GM21360 (cell line): ENCODE measurements around the gene DDX4.
"Not testable (repeated sequence)": the region's sequence is repeated elsewhere in the genome, so short reads cannot be mapped to it uniquely, and the experiment has no call there.

ENCODE experiments used
- ATAC-seq: cut with Tn5 transposase; IDR thresholded peaks from one replicate; pipeline ENCODE4 v1.9.1; 2021; ENCODE audit warnings: mild to moderate bottlenecking, moderate library complexity; ENCODE audit not compliant: unreplicated experiment

DDX4 gene

DNA sequence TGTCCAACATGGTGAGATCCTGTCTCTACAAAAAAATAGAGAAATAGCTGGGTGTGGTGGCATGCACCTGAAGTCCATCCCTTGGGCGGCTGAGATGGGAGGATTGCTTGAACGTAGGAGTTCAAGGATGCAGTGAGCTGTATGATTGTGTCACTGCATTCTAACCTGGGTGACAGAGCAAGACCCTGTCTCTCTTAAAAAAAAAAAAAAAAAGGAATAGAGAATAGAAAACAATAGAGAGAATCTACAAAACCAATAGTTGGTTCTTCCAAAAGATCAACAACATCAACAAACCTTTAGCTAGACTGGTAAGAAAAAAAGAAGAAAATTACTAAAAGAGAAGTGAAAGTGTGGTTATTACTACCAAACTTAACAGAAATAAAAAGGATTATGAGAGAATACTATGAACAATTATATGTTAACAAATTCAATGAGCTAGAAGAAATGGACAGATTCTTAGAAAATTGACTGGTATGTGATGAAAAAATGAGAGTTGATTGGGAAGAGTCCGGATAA lies 17.6 kb upstream of the DDX4 start:
- ATAC-seq = no peak

DNA sequence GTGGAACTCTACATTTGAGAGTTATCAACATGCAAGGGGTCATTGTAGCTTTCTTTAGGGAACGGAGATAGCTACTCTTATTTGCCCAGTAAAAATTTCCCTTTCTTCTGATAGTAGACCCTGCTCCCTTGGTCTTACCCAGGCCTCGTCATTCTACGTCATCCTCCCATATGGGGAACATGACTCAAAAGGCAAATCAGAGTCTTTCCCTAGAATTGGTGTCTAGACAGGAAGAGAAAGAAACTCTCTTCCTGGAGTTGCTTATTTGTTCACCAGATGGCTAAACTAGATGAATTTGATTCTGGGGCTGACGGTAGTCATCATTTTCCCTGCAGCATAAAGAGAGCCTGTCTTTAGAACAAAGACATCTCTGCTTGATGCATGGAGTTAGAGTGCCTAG lies 13.6 kb upstream of the DDX4 start:
- no peak for ATAC-seq

DNA sequence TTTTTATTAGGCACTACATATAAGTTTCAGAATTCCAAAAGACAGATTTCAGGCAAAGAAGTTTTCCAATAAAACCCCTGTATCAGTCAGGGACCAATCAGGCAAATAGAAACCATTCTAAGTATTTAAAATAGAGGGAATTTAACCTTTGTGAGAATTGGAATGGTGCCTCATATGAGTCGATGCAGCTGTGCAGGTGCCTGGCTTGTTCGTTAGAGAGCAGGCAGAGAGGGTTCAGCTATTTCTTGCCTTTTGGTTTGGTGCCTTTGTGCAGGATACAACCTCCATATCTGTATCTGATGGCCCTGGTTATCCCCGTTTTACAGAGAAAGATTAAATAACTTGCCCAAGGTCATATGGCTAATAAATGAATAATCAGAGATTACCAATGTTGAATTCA lies 6.0 kb upstream of the DDX4 start:
- ATAC-seq = no peak

DNA sequence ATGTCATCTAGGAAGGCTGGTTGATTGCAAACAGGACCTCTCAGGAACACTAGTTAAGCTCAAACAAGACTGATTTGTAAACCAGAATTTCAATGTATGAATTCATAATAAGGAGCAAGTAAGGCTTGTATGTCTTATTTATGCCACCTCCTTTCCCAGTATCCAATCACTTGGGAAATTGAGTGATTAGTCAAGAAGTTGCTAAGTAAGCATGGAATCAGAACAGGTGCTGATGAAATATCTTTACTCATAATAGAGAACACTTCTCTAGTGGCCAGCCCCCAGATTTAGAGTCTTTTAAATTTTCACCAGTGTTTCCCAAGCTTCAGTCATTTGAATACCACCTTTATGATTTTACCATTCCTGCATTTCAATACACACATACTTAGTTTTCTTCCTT lies 5.3 kb upstream of the DDX4 start:
- no peak for ATAC-seq

DNA sequence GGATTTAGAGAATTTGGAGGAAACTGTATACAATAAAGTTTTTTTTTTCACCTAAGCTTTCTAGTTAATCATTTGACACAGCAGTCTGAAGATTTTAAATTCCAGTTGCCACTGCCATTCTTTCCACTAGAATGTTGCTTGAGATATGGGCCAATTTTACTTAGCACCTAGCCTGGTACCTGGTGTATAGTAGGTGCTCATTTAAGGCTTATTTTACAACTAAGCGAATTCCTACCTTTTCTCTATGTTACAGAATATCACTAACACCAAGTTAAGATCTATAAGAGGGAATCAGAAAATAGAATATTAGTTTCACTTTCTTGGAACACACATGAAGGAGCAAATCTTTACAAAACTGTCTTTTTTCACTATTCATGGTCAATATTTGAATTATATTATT lies 3.2 kb upstream of the DDX4 start:
- no peak for ATAC-seq

DNA sequence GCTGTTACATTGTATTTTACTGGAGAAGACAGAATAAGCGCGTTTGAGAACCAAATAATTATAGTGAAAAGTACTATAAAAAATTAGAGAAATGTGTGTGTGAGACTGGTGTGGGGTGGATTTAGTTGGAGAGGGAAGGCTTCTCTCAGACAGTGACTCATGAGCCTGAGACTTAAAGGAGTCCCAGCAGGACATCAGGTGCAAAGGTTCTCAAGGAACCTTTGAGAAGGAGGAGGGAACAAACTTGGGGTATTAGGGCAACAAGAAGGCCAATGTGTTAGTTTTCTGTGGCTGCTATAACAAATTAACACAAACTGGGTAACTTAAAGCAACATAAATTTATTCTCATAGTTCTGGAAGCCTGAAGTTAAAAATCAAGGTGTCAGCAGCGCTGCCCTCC lies 4.9 kb downstream of the DDX4 start:
- no peak for ATAC-seq

DNA sequence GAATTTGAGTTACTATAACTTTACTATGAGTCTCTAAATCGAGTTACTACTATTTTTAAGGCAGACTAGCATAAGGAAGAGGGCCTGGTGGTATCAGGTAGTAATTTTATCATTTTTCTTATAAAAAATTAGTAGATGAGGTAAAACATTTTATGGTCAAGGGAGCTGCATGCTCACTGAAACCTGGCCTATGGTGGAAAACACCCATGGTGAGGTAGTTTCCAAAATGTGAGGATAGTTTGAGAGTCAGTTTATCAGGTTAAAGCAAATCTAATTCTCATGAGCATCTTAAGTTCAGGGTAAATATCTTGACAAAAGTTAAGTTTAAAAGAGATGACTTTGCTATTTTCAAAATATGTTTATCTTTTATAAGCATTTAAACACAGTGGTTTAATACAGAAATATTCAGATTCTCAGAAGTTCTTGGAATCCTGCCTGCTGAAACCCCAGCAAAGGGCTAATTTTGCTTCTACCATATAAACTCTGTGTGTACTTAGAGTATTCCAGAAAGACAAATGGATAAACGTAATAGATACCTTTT lies 10.0 kb downstream of the DDX4 start:
- no peak for ATAC-seq

DNA sequence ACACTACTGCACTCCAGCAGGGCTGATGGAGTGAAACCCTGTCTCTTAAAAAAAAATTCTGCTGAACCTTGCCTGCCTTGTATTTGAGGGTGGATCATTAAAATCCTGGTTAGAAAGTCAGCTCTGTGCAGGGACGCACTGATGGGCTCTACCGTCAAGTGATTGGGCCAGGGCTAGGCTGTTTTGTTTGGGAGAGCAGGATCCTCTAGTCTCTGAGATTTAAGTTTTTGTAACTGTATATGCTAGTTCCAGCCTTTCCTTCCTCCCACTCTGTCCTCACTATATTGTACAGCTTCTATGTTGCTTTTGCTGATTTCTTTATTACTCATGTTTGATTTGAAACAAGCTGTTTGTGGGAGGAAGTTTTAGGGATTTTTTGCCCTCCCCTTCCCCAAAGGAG lies 11.5 kb downstream of the DDX4 start:
- no peak for ATAC-seq

DNA sequence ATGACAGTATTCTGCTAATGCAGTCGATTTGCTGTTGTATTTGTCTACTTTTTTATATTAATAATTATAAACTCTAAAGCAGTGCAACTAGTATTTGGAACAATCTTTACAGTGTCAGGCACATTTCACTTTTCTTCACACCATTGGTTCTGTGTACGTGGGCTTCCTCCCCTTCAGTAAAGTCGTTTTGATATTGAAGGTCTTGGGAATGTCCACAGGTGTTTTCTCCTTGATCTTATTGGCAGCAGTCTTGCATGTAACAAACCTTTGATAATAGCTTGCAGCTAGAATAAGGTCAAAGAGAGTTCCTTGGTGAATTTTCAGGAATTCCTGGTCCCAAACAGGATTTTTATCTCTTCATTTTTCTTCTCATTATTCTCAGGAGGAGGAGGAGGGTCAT lies 12.2 kb downstream of the DDX4 start:
- no peak for ATAC-seq

DNA sequence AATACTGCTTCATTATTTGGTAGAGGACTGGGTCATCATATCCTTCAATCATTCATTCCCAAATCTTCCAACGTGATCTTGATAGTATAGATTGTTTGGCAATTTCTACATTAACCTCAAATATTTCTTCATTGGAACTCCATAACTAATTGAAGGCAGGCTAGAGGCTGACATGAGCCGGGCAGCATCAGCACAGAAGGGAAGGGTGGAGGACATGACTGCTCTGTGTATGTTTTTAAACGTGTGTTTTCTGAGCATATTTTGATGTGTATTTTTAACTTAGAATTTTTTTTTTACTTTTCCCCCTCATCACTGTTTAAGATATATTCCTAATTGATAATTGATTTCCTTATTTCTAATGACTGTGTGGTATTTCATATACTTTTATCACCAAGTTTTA lies 12.6 kb downstream of the DDX4 start:
- ATAC-seq = no peak

DNA sequence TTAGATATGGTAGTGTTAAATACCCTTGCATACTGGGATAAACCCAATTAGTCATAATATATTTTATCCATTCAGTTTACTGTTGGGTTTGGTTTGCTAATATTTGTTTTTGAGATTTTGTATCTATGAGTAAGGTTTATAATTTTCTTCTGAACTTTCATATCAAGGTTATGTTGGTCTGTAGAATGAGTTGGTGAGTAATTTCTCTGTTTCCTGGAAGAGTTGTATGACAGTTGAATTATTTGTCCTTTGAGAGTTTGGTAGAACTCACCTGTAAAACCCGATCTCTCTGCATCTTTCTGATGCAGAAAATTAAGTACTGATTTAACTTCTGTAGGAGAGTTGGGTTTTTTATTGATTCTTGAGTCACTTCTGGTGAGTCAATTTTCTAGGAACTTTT lies 20.4 kb downstream of the DDX4 start:
- no peak for ATAC-seq

DNA sequence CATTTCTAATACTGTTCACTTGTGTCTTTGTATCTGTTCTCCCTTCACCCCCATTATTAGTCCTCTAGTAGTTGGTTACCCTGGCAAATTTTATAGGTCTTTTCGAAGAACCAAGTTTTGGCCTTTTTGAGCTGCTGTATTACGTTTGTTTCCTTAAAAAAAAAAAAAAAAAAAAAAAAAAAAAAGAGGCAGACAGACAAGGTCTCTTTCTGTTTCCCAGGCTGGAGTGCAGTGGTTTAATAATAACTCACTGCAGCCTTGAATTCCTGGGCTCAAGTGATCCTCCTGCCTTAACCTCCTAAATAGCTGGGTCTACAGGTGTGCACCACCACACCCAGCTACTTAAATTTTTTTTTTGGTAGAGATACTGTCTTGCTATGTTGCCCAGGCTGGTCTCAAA lies 20.9 kb downstream of the DDX4 start:
- no peak for ATAC-seq

DNA sequence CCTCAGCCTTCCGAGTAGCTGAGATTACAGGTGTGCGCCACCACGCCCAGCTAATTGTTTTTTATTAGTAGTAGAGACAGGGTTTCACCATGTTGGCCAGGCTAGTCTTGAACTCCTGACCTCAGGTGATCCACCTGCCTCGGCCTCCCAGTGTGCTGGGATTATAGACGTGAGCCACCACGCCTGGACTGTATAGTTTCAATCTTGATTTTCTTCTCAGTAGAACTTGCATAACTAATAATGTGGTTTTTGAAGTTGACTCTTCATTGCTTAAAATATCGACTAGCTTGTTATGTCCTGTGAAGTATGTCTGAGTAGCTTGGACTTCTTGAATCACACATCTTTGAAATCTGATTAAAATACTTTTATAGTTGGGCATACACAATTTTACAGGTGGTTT lies 23.9 kb downstream of the DDX4 start:
- ATAC-seq = not testable (repeated sequence)

DNA sequence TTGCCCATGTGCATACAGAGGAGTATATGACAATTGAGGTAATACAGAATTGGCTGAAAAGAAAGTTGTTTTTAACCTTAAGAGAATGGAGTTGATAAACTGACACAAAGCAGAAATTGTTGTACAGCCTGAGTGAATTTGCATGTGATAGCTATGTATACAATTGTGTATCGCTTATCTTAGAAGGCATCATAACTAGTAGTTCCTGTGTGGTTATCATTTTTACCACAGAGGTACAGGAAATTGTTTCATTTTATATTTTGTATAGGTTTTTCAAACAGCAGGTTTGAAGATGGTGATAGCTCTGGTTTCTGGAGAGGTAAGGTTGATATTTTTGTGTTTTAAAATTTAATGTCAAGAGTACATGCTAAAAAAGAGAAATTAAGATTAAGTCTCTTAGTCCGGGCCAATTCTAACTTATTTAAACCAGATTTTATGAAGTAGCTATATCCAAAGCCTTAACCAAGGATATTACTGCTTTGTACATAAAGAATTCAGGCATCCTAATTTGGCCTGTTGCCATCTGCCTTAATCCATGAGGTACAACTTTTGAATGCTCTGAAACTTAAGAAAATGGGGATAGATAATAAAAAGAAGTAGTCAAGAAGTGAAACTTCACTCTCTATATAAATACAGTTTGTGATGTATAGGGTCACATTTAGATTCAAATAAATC lies 26.0 kb downstream of the DDX4 start:
- no peak for ATAC-seq

DNA sequence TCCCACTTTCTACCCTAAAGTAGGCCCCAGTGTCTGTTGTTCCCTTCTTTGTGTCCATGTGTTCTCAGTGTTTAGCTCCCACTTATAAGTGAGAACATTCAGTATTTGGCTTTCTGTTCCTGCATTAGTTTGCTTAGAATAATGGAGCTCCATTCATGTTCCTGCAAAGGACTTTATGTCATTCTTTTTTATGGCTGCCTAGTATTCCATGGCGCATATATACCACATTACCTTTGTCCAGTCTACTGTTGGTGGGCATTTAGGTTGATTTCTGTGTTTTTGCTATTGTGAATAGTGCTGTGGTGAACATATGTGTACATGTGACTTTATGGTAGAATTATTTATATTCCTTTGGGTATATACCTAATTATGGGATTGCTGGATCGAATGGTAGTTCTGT lies 30.4 kb downstream of the DDX4 start:
- no peak for ATAC-seq

DNA sequence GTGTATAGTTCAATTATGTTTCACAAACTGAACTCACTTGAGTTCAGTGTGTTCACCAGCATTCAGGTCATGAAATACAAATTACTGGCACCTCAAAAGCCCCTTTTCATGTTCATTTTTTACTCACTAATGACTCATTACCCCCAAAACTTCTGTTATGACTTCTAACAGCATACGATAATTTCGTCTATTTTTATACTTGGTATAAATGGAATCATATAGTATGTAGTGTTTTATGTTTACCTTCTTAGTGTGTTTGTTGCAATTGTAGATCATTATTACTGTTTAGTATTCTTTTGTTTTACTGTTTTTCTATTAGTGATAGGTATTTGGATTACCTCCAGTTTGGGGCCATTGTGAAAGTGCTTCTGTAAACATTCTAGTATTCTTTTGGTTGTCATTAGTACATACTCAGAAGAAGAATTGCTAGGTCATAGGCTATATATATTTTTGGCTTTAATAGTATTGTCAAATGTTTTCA lies 33.4 kb downstream of the DDX4 start:
- no peak for ATAC-seq

DNA sequence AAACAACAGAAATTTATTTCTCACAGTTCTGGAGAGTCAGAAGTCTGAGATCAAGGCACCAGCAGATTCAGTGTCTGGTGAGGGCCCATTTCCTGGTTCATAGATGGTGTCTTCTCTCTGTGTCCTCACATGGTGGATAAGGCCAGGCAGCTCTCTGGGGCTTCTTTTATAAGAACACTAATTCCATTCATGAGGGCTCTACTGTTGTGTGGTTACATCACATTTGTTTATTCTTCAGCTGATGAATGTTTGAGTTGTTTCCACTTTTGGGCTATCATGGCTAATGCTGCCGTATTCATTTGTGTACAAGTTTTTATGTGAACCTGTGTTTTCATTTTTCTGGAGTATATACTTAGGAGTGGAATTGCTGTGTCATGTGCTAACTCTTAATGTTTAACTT lies 35.2 kb downstream of the DDX4 start:
- no peak for ATAC-seq

DNA sequence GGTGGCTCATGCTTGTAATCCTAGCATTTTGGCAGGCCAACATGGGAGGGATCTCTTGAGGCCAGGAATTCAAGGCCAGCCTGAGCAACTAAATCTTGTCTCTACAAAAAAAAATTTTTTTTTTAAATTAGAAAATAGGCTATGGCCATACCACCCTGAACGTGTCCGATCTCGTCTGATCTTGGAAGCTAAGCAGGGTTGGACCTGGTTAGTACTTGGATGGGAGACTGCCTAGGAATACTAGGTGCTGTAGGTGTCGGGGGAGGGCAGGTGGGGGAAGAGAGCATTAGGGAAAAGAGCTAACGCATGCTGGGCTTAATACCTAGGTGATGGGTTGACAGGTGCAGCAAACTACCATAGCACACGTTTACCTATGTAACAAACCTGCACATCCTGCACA lies 39.5 kb downstream of the DDX4 start:
- no peak for ATAC-seq

DNA sequence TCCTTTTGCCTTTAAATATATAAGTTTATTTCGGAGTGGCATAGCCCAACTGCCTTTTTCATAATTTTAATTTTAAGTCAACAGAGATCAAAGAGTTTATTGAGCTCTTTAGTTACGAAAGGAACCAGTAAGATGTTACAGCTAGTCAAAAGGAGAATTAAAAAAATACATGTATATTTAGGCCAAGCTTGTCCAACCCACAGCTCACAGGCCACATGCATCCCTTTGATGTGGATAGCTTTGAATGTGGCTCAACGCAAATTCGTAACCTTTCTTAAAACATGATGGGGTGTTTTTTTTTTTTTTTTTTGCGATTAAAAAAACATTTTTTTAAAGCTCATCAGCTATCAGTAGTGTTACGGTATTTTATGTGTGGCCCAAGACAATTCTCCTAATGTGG lies 63.1 kb downstream of the DDX4 start:
- ATAC-seq = no peak

DNA sequence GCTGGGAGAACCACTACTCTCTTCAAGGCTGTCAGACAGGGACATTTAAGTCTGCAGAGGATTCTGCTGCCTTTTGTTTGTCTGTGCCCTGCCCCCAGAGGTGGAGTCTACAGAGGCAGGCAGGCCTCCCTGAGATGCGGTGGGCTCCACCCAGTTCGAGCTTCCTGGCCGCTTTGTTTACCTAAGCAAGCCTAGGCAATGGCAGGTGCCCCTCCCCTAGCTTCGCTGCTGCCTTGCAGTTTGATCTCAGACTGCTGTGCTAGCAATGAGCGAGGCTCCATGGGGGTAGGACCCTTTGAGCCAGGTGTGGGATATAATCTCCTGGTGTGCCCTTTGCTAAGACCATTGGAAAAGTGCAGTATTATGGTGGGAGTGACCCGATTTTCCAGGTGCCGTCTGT lies 71.0 kb downstream of the DDX4 start:
- not testable (repeated sequence) for ATAC-seq

DNA sequence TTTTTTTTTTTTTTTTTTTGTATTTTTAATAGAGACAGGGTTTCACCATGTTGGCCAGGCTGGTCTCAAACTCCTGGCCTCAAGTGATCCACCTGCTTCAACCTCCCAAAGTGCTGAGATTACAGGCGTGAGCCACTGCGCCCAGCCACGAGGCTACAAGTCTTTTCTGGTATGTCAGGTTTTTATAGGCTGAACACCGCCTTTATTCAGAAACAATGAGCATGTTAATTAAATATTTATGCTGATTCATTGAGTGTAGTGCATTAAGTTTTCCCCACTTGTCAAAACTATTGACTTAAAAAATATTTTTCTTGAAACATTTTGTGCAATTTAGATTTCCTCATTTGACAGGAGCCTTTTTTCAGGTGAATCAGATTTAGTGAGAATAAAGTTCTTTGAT lies 78.1 kb downstream of the DDX4 start:
- ATAC-seq = not testable (repeated sequence)

DNA sequence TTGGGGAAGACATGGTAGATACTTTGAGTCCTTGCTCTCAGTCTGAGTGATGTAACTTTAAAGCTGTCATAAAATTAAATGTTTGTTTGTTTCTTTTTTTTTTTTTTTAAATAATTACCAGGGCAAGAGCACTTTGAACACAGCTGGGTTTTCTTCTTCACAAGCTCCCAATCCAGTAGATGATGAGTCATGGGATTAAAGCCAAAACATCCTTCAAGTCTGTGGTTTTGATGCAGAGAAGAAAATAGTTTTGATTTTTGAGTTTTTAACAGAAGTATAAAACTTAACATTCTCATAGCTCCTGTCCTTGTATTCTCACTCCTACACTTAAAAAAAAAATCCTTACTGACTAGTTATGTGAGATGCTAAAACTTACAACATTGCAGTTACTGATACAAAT lies 78.5 kb downstream of the DDX4 start:
- ATAC-seq = no peak

DNA sequence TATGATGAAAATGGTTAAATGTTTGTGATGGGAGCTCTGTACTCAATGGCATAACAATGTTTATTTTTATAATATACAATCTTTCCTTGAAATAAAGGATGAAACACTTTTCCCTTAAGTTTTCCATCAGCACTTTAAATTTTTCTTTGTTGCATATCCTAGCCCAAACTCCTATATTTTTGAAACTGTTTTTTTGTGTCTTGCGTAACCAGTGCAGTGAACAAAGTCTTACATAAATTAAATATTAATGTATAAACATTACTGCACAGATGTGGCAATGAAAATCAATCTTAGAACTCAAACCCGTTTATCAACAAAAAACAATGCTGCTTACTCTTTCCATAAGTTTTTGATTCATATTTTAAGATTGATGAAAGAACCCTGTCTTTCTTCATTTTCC lies 79.2 kb downstream of the DDX4 start:
- ATAC-seq = no peak
